Activated B cell treated with CpG ODN at 0.5 μM for 24 hours (primary cell): ENCODE results near the gene FOXK1. TPM values are rescaled to one million over a fixed set of nuclear protein-coding genes. Genes with fewer than 3 reads are reported as not detected.

Experiments
- ATAC-seq: fragments of 200-7000 bp; cut with Tn5 transposase; one replicate; pipeline ENCODE4 v1.10.0; 2021; ENCODE audit warnings: low read depth, mild to moderate bottlenecking, moderate library complexity
- CTCF ChIA-PET: fragments of 350-600 bp; sonication (Branson Sonifier 250); formaldehyde crosslinking; loops from one replicate; lab custom pipeline; 2021; ENCODE audit warnings: antibody characterized with exemption; lab: Charles Lee
- POLR2A ChIA-PET: fragments of 350-600 bp; sonication (Branson Sonifier 250); formaldehyde crosslinking; loops from one replicate; lab custom pipeline; 2021; ENCODE audit warnings: antibody characterized with exemption; lab: Charles Lee
- DNase-seq: peaks from one replicate; pipeline ENCODE4 v3.0.0; 2022
- H3K27ac Mint-ChIP-seq: one replicate; pipeline ENCODE4 v1.8.0; 2020; ENCODE audit warnings: mixed read lengths
- H3K27me3 Mint-ChIP-seq: one replicate; pipeline ENCODE4 v1.8.0; 2021; ENCODE audit warnings: mixed read lengths
- H3K36me3 Mint-ChIP-seq: one replicate; pipeline ENCODE4 v1.8.0; 2021; ENCODE audit warnings: low read depth, mixed read lengths
- H3K4me1 Mint-ChIP-seq: one replicate; pipeline ENCODE4 v1.8.0; 2021; ENCODE audit warnings: mixed read lengths
- H3K4me3 Mint-ChIP-seq: one replicate; pipeline ENCODE4 v1.8.0; 2020; ENCODE audit warnings: mild to moderate bottlenecking, mixed read lengths
- H3K9me3 Mint-ChIP-seq: one replicate; pipeline ENCODE4 v1.8.0; 2020; ENCODE audit warnings: mixed read lengths
- intact Hi-C: fragments of 100-400 bp; cut with micrococcal nuclease; formaldehyde crosslinking; loops from one replicate; pipeline ENCODE4 v1.15.1; 2024
- total RNA-seq: library from RNA; stranded (reverse); gene quantifications from 2 replicates; pipeline ENCODE4 v1.2.3, GENCODE V29; 2022
- TF ChIP-seq, protein P1 (sequence below): fragments of 200-600 bp; IDR thresholded peaks from one replicate; pipeline ENCODE4 v1.8.0; 2022; ENCODE audit warnings: antibody characterized with exemption, mild to moderate bottlenecking

Gene FOXK1
- total RNA-seq, 1 donor from 2014 or later = 42.7 TPM

DNA sequence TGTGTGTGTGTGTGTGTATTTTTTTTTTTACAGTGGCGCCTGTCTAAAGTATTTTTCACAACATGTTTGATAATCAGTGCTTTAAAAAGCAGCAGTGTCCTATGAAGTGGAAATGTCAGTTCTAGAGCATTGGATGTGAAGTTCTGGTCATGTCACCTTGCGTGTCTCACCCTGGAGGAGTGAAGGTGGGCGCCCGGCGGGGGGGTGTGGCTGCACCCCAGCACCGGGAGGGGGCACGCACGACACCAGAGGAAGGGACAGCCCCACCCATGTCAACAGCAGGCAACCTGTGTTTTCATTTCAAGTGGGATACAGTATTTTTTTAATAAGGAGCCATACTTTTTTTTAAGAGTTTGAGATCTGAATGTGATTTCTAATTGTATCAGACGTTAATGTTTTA, 88.8 kb downstream of the FOXK1 start:
- no peak overlapping the region for H3K4me3 Mint-ChIP-seq
- CTCF ChIA-PET = no interaction called here
- POLR2A ChIA-PET = no interaction called here

DNA sequence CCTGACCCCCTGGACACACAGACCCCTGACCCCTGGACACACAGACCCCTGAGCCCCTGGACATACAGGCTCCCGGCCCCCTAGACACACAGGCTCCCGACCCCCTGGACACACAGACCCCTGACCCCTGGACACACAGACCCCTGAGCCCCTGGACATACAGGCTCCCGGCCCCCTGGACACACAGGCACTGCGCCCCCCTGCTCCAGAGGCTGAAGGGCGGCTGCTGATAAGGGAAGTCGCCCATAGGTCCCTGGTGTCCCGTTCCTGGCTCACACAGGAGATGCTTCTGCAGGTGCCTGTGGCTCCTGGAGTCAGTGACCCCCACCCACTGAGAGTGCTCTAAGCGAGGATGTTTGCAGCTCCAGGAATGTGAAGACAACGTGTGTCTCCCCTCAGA, 89.6 kb downstream of the FOXK1 start:
- no peaks in the 10 kb centered on the region for H3K9me3 Mint-ChIP-seq
- DNase-seq (no peak), ATAC-seq (no peak)
- ChIA-PET POLR2A (no interaction called here), CTCF (no interaction called here)
- TF ChIP-seq, protein P1, sequence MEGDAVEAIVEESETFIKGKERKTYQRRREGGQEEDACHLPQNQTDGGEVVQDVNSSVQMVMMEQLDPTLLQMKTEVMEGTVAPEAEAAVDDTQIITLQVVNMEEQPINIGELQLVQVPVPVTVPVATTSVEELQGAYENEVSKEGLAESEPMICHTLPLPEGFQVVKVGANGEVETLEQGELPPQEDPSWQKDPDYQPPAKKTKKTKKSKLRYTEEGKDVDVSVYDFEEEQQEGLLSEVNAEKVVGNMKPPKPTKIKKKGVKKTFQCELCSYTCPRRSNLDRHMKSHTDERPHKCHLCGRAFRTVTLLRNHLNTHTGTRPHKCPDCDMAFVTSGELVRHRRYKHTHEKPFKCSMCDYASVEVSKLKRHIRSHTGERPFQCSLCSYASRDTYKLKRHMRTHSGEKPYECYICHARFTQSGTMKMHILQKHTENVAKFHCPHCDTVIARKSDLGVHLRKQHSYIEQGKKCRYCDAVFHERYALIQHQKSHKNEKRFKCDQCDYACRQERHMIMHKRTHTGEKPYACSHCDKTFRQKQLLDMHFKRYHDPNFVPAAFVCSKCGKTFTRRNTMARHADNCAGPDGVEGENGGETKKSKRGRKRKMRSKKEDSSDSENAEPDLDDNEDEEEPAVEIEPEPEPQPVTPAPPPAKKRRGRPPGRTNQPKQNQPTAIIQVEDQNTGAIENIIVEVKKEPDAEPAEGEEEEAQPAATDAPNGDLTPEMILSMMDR = no peak
- intact Hi-C loops = no loop called here
- H3K4me3 Mint-ChIP-seq = no peak overlapping the region
- peaks cover 27% of the 10 kb centered on the region for H3K4me1 Mint-ChIP-seq
- H3K36me3 Mint-ChIP-seq = peaks cover 20% of the 10 kb centered on the region
- H3K27me3 Mint-ChIP-seq = no peaks in the 10 kb centered on the region
- no peak overlapping the region for H3K27ac Mint-ChIP-seq

More for the DNA sequence above, 88.8 kb downstream of the FOXK1 start:
- Mint-ChIP-seq H3K9me3 (no peaks in the 10 kb centered on the region), H3K27me3 (no peaks in the 10 kb centered on the region), H3K36me3 (peaks cover 22% of the 10 kb centered on the region), H3K27ac (no peak overlapping the region), H3K4me1 (peaks cover 20% of the 10 kb centered on the region)
- intact Hi-C loops = no loop called here
- DNase-seq (no peak), ATAC-seq (no peak)
- TF ChIP-seq, protein P1 = no peak

DNA sequence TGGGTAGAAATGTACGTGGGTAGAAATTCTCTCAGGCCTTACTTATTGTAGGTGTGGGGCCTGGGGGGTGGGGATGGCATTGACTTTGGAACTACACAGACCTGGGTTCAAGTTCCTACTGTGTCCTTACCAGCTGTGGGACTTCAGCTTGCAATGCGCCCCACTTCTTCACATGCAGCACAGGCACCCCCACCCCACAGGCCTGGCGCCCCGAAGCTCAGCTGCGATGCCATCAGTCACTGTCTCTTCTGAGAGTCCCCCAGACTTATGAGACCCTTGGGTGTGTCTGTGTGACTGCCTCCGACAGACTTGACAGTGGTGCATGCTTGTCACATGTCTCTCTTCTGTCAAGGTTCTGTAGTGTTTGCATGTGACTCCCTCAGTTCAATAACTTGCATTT, 90.2 kb downstream of the FOXK1 start:
- TF ChIP-seq, protein P1 = no peak
- intact Hi-C loops = no loop called here
- peaks cover 31% of the 10 kb centered on the region for H3K4me1 Mint-ChIP-seq
- no peak overlapping the region for H3K27ac Mint-ChIP-seq
- CTCF ChIA-PET = no interaction called here
- ATAC-seq = no peak
- no peak for DNase-seq
- H3K27me3 Mint-ChIP-seq = no peaks in the 10 kb centered on the region
- peaks cover 18% of the 10 kb centered on the region for H3K36me3 Mint-ChIP-seq
- POLR2A ChIA-PET = interaction anchor here (0.6 kb wide), 1 partner anchor 11 kb away, joined by 3 read pairs; no protein-coding TSS in a partner anchor
- H3K4me3 Mint-ChIP-seq = no peak overlapping the region
- no peaks in the 10 kb centered on the region for H3K9me3 Mint-ChIP-seq

DNA sequence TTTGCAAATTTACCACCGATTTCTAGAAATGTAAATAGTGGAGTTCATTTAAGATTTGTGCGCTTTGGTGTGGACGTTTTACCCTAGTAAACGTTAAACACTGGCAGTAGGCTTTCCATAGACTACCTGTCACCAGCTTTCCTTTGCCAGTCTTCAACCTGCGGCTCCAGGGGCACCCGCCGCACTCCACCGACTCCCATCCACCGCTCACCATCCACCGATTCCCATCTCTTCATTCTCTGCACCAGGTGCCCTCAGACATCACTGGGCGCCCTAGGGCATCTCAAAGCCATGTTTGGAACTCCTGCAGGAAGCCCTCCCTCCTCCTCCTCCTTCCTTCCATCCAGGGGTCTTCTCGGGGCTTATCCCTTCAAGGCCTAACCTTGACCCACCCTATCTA, 91.9 kb downstream of the FOXK1 start:
- Mint-ChIP-seq H3K27ac (peak overlapping the region; percentile 98), H3K9me3 (no peaks in the 10 kb centered on the region), H3K4me1 (peaks cover 41% of the 10 kb centered on the region), H3K4me3 (peak overlapping the region; percentile 99), H3K36me3 (peaks cover 25% of the 10 kb centered on the region), H3K27me3 (no peaks in the 10 kb centered on the region)
- ATAC-seq = no peak
- ChIA-PET CTCF (no interaction called here), POLR2A (interaction anchor here (2.8 kb wide), 2 partner anchors 90 to 132 kb away, joined by 54 to 74 read pairs; partner anchors contain the start of gene FOXK1)
- intact Hi-C loops = no loop called here
- TF ChIP-seq, protein P1 = no peak
- no peak for DNase-seq

DNA sequence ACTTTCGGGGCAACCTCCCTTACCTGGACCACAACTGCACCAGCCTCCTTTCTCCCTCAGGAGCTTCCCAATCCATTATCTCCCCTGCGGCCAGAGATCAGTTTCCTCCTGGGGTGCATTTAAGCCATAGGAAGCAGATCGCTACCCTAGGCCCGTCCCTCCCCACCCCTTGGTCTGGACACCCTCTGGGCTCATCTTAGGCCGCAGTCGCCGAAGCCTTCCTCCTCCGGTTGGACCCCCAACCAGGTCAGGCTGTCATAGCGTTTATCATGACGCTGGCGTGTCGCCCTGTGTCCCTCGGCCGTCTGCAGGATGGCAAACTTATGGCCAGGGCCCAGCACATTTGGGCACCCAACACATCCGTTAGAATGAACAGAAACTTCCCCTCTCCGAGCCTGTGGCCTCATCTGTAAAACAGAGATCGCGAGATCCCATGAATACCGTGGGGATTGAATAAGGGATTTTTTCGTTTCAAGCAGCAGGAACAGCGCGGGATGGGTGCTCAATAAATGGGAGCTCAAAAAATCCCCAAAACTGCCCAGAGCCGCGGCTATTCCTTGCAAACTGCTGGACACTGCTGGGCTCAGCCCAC, 92.7 kb downstream of the FOXK1 start:
- CTCF ChIA-PET = interaction anchor here (0.8 to 2.4 kb wide), 6 partner anchors 9 to 783 kb away, joined by 3 to 10 read pairs (median 5); partner anchors contain the start of gene FOXK1
- DNase-seq (no peak), ATAC-seq (peak; percentile 21)
- Mint-ChIP-seq H3K4me3 (peak overlapping the region; percentile 99), H3K27ac (peak overlapping the region; percentile 98), H3K9me3 (no peaks in the 10 kb centered on the region), H3K36me3 (peaks cover 26% of the 10 kb centered on the region), H3K27me3 (no peaks in the 10 kb centered on the region), H3K4me1 (peaks cover 41% of the 10 kb centered on the region)
- TF ChIP-seq, protein P1 = no peak
- intact Hi-C loops = loop anchor here (1.0 to 5.0 kb wide), 8 partner anchors 18 to 1472 kb away; partner anchors contain the start of genes FOXK1, RBAK and SDK1
- POLR2A ChIA-PET = interaction anchor here (0.6 to 2.8 kb wide), 24 partner anchors 9 to 1682 kb away, joined by 3 to 74 read pairs (median 5); partner anchors contain the start of genes FOXK1 and RBAK
